GM21381 (cell line): Measurements from ENCODE around the gene ETV4.

ENCODE experiments used
- ATAC-seq: cut with Tn5 transposase; IDR thresholded peaks from one replicate; pipeline ENCODE4 v1.9.1; 2021; ENCODE audit warnings: mild to moderate bottlenecking, moderate library complexity; ENCODE audit not compliant: unreplicated experiment

ETV4 gene

GRCh38 chr17:43546319-43547188 lies at the start of gene ETV4:
ETV4 (minus strand) TSS chr17:43546340; CDS start chr17:43545617, 723 bp downstream.
- ATAC-seq: peak; percentile 78

GRCh38 chr17:43595466-43595865 lies 49.3 kb upstream of the ETV4 start:
- ATAC-seq: no peak

- no peak for ATAC-seq
Observed at GRCh38 chr17:43591779-43592562, 45.8 kb upstream of the ETV4 start.

GRCh38 chr17:43591001-43591400 lies 44.9 kb upstream of the ETV4 start:
- no peak for ATAC-seq

- no peak for ATAC-seq
Observed at GRCh38 chr17:43588664-43589435, 42.7 kb upstream of the ETV4 start.

- ATAC-seq: no peak
Observed at GRCh38 chr17:43588121-43588520, 42.0 kb upstream of the ETV4 start.

GRCh38 chr17:43587647-43588046 lies 41.5 kb upstream of the ETV4 start:
- ATAC-seq: no peak

GRCh38 chr17:43584666-43585102 lies 38.5 kb upstream of the ETV4 start:
- ATAC-seq: no peak

GRCh38 chr17:43583332-43583731 lies 37.2 kb upstream of the ETV4 start:
- ATAC-seq: no peak

GRCh38 chr17:43581613-43582012 lies 35.5 kb upstream of the ETV4 start:
- ATAC-seq: no peak

- no peak for ATAC-seq
Observed at GRCh38 chr17:43581130-43581529, 35.0 kb upstream of the ETV4 start.

GRCh38 chr17:43579566-43580140 lies 33.5 kb upstream of the ETV4 start:
- ATAC-seq: no peak

- ATAC-seq: no peak
Observed at GRCh38 chr17:43578699-43579565, 32.8 kb upstream of the ETV4 start.

- ATAC-seq: no peak
Observed at GRCh38 chr17:43578404-43578698, 32.2 kb upstream of the ETV4 start.

GRCh38 chr17:43577664-43578403 lies 31.7 kb upstream of the ETV4 start:
- no peak for ATAC-seq

- ATAC-seq: no peak
Observed at GRCh38 chr17:43576563-43577229, 30.6 kb upstream of the ETV4 start.

- ATAC-seq: no peak
Observed at GRCh38 chr17:43574896-43575525, 28.9 kb upstream of the ETV4 start.

- no peak for ATAC-seq
Observed at GRCh38 chr17:43574348-43574747, 28.2 kb upstream of the ETV4 start.
